GM13976 (cell line): ENCODE results near the gene MYLIP.
"Not testable (repeated sequence)": the region's sequence is repeated elsewhere in the genome, so short reads cannot be mapped to it uniquely, and the experiment has no call there.

Source experiments
- DNase-seq: peaks from one replicate; pipeline ENCODE4 v3.0.0; 2012; ENCODE audit warnings: low spot score
- CTCF ChIP-seq: IDR thresholded peaks from 2 replicates; pipeline ENCODE4 v1.5.1; 2012; ENCODE audit warnings: borderline replicate concordance, mild to moderate bottlenecking; ENCODE audit not compliant: insufficient read depth; ENCODE audit errors: extremely low read depth, missing control alignments, control extremely low read depth
- in situ Hi-C: fragments of 300-500 bp; cut with MboI; formaldehyde crosslinking; loops from one replicate; pipeline ENCODE4 v1.12.0; 2022; ENCODE audit warnings: low sequenced_read_pairs, mixed read lengths, inconsistent platforms; ENCODE audit not compliant: unreplicated experiment

The MYLIP gene

DNA sequence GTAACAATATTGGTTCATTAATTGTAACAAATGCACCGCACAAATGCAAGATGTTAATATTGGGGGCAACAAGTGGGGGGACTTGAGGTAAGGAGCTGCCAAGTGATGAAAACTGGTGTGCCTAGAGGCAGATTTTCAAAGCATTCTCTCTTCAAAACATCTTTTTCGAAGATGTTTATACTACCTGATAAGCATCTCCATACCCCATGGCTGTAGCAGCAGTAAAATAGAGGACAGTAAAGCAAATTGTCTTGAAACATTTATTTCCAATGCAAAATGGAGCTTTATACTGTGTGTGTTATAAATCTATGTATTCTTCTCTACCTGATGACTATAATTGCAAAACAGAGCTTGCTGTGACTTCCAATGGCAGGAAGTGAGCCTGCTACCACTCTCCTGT, 42.5 kb downstream of the MYLIP start:
- in situ Hi-C loops: loop anchor here (10.0 kb wide), 1 partner anchor 477 kb away; no protein-coding TSS in a partner anchor
- TF ChIP-seq CTCF: no peak
- DNase-seq: no peak

DNA sequence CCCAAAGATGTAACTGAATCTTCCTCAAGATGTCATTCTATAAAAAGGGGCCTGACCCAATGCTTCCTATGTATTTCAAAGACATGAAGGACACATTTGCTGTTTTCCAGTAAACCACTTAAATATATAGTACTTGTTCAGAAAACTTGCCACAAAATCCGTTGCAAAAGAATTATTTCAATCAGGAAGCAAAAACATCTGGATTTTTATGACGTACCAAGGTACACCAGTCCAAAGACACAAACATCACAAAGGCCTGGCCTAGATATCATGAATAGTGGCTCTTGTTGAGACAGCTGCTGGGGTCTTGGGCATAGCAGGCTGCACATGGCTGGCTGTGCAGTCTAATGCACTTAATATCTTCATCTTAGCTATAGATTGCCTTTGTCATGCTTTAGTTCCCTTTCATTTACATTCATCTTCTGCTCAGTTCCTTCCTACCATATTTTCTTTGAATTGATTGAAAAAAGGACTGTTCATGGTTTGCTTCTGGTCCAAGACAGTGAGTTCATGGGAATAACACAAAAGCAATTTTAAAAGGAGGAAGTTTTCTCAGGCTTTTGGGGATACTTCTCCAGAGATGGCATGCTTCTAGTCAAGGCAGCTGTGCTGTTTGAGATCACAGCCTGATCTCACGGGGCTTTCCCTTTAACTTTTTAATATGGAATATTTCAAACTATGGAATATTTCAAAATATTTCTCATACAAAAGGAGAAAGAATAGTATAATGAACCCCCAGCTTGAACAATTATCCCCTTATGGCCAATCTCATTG, 44.5 kb downstream of the MYLIP start:
- no peak for TF ChIP-seq CTCF
- in situ Hi-C loops: loop anchor here (10.0 kb wide), 1 partner anchor 479 kb away; no protein-coding TSS in a partner anchor
- DNase-seq: no peak

GRCh38 chr6:16174416-16175078, 45.7 kb downstream of the MYLIP start:
- DNase-seq: no peak
- no peak for TF ChIP-seq CTCF
- in situ Hi-C loops: loop anchor here (10.0 to 25.0 kb wide), 2 partner anchors 480 to 662 kb away; no protein-coding TSS in a partner anchor

DNA sequence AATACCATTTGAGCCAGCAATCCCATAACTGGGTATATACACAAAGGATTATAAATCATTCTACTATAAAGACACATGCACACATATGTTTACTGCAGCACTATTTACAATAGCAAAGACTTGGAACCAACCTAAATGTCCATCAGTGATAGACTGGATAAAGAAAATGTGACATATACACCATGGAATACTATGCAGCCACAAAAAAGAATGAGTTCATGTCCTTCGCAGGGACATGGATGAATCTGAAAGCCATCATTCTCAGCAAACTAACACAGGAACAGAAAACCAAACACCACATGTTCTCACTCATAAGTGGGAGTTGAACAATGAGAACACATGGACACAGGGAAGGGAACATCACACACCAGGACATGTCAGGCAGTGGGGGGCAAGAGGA, 47.7 kb downstream of the MYLIP start:
- in situ Hi-C loops: loop anchor here (10.0 to 25.0 kb wide), 2 partner anchors 482 to 664 kb away; no protein-coding TSS in a partner anchor
- not testable (repeated sequence) for DNase-seq

- in situ Hi-C loops: loop anchor here (10.0 to 25.0 kb wide), 2 partner anchors 483 to 666 kb away; no protein-coding TSS in a partner anchor
- no peak for DNase-seq
- TF ChIP-seq CTCF: no peak
Measured at GRCh38 chr6:16177881-16178280, 49.0 kb downstream of the MYLIP start.

GRCh38 chr6:16178351-16178750, 49.5 kb downstream of the MYLIP start:
- in situ Hi-C loops: loop anchor here (10.0 to 25.0 kb wide), 2 partner anchors 484 to 666 kb away; no protein-coding TSS in a partner anchor
- DNase-seq: no peak
- no peak for TF ChIP-seq CTCF

DNA sequence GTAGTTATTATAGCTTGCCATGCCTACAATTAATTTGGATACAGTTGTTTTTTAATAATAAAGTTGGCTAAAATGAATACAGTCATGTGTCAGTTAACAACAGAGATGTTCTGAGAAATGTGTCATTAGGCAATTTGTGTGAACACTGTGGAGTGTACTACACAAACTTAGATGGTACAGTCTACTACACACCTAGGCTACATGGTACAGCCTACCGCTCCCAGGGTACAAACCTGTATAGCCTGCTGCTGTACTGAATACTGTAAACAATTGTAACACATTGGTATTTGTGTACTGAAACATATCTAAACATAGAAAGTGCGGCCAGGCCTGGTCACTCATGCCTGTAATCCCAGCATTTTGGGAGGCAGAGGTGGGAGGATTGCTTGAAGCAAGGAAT, 50.2 kb downstream of the MYLIP start:
- TF ChIP-seq CTCF: no peak
- DNase-seq: no peak
- in situ Hi-C loops: loop anchor here (10.0 to 25.0 kb wide), 2 partner anchors 484 to 667 kb away; no protein-coding TSS in a partner anchor
